Activated CD8-positive, alpha-beta memory T cell treated with anti-CD3 and anti-CD28 coated beads, Interleukin-2, amount 50 U/mL, for 1 hour (primary cell): ENCODE results near the gene FBLIM1.

Experiments used
- DNase-seq: peaks from one replicate; pipeline ENCODE4 v3.0.0-alpha.2; 2020; ENCODE audit errors: extremely low read depth

The FBLIM1 gene, protein sequence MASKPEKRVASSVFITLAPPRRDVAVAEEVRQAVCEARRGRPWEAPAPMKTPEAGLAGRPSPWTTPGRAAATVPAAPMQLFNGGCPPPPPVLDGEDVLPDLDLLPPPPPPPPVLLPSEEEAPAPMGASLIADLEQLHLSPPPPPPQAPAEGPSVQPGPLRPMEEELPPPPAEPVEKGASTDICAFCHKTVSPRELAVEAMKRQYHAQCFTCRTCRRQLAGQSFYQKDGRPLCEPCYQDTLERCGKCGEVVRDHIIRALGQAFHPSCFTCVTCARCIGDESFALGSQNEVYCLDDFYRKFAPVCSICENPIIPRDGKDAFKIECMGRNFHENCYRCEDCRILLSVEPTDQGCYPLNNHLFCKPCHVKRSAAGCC

GRCh38 chr1:15758343-15758931 lies at the start of gene FBLIM1:
FBLIM1 (plus strand) TSS chr1:15758795; CDS start chr1:15764984, 6,189 bp downstream.
- no peak for DNase-seq

DNA sequence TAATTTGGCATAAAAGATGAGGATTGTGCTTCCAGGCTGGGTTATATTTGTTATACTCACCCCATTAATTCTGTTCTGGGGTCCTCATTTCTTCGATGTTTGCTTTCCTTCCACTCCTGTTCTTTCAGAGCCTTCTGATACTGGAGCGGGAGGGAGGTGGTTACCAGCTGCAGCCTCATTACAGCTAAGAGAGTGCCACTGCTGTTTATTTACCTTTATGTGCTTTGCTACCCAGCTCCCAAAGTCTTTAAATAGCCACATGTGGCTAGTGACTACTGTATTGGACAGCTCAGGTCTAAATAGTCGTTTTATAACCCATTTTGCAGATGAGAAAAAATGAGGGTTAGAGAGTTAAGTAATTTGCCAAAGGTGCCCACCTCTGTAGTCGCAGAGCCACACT lies 49.4 kb upstream of the FBLIM1 start:
- DNase-seq, result no peak

- DNase-seq, result no peak
These were observed 46.4 kb upstream of the FBLIM1 start for GRCh38 chr1:15712168-15712567.

DNA sequence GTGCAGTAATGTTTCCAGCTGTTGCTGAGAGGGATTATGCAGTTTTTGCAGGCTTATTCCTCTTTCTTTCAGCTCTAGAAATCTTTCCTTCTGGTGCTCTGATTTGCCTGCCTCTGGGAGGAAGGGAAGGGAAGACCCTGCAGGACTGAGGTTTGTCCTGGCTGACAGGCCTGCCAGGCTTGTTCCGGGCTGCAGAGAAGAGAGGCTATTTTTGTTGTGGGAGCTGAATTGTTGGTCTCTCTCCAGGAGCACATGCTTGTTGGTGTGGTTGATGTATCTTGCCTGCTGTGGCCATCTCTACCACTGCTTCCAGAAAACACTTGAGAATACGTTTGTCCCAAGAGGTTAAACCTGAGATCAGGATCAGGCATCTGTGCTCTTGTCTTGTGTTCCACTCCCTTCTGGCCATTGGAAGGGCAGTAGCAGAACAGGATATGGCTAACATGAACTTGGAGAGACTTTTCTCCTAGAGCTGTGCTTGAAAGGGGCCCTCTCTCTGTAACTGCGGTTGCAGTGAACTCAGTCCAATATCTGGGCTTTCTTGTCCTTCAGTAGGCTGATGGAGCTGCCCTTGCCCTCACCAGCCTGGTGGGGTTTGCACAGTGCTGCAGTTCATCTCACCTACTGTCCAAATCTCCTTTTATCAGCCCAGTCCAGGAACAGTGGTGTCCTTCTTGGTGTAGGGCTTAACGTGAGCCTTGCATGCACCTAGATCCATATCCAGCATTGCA lies 44.0 kb upstream of the FBLIM1 start:
- DNase-seq, result no peak

DNA sequence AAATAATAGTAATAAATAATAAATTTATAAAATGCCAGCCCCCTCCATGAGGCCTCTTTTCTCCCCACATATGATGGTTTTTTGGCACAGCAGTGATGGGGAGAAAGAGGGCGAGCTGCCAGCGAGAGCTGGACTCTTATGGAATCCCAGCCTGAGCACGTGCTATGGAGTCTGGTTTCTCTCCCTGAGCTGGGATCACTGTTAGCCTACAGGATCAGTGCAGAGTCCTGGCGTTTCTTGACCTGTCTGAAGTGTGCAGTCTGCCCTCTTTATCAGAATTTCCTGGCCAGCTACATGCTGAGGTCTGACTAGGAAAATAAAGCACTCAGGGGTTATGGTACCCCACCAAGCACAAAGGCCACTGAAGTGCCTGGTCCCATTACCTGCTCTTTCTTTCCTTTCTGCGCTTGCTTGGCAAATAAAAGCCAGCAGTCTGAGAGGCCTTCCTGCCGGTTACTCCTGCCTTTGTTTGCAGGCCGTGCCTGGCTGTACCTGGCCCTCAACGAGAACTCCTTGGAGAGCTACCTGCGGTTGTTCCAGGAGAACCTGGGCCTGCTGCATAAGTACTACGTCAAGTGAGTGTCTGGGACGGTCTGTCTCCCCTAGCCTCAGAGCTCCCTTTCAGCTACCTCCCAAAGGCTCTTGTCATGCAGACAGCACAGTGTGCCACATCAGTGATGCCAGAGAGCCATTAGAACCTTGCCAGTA lies 41.0 kb upstream of the FBLIM1 start:
- no peak for DNase-seq

- no peak for DNase-seq
These were observed 40.4 kb upstream of the FBLIM1 start for GRCh38 chr1:15718199-15718601.

- no peak for DNase-seq
These were observed 39.0 kb upstream of the FBLIM1 start for GRCh38 chr1:15719381-15720120.

GRCh38 chr1:15720861-15721260 lies 37.7 kb upstream of the FBLIM1 start:
- DNase-seq, result no peak

DNA sequence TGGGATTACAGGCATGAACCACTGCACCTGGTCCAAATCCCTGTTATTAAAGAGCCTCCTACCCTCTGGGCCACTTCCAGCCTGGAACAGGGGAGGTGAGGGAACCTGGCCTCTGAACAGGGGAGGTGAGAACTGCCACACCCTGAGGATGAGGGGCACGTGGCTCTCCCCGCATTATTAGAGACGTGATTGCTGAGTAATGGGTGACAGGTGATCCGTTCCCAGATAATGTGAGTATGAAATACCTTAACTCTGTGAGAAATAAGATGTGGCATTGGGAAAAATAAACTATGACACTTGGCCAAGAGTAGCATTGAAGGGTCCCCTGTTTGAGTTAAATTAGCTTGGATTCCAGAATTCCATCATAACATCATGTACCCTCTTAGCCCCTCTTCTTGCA lies 36.2 kb upstream of the FBLIM1 start:
- DNase-seq, result no peak

DNA sequence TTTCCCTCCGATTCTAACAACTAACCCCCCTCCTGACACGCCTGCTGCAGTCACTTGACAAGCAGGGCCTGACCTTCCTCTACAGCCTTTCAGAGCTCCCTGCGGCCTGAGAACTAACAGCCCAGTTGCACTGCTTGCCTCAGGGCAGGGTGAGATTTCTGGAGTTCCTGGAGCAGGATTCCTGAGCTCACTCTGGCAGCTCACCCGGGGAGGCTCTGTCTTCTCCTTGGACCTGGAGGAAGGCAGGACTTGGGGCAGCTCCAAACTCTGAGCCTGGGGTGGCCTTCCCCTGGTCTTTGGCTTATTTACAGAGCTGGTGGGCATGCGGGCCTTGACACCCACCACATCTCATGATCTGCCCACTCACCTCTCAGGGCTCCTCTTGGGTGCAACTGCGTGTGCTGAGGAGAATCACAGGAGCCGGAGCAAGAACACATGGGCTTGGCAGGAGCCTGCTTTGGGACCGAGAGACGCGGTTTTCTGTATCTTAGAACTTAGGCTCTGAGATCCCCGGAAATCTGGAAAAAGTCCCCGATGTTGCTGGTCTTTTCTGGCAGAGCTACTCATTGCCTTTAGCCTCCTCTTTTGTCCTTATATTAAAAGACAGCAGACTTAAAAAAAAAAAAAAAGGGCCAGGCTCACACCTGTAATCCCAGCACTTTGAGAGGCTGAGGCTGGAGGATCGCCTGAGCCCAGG lies 35.6 kb upstream of the FBLIM1 start:
- DNase-seq, result no peak

- DNase-seq, result no peak
These were observed 34.9 kb upstream of the FBLIM1 start for GRCh38 chr1:15723631-15724246.

GRCh38 chr1:15724949-15725880 lies 33.4 kb upstream of the FBLIM1 start:
- DNase-seq, result no peak

DNA sequence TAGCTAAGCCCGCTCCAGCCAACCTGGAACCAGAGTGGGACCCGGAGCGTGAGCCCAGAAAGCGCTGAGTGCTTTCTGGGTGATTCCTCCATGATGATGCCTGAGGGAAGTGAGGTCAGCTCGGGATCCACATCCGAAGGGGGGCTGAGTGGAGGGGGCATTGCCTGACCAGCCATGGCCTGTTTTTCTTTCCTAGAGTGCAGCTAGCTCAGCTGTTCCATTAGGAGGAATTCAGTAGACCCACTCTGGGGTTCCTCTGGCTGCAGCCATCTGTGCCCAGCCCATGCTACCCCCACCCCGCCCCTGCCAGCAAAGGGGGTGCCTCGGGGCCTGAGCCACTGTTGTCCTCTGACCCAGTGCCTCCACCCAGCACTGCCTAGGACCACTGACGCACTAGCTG lies 32.1 kb upstream of the FBLIM1 start:
- DNase-seq, result no peak

DNA sequence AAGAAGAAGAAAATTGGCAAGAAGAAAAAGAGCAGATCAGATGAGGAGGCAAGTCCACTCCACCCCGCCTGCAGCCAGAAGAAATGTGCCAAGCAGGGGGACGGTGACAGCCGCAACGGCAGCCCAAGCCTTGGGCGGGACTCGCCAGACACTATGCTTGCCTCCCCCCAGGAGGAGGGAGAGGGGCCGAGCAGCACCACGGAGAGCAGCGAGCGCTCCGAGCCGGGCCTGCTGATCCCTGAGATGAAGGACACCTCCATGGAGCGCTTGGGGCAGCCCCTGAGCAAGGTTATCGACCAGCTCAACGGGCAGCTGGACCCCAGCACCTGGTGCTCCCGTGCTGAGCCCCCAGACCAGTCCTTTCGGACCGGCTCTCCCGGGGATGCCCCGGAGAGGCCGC lies 31.6 kb upstream of the FBLIM1 start:
- DNase-seq, result no peak

- DNase-seq, result no peak
These were observed 31.2 kb upstream of the FBLIM1 start for GRCh38 chr1:15727424-15727823.

DNA sequence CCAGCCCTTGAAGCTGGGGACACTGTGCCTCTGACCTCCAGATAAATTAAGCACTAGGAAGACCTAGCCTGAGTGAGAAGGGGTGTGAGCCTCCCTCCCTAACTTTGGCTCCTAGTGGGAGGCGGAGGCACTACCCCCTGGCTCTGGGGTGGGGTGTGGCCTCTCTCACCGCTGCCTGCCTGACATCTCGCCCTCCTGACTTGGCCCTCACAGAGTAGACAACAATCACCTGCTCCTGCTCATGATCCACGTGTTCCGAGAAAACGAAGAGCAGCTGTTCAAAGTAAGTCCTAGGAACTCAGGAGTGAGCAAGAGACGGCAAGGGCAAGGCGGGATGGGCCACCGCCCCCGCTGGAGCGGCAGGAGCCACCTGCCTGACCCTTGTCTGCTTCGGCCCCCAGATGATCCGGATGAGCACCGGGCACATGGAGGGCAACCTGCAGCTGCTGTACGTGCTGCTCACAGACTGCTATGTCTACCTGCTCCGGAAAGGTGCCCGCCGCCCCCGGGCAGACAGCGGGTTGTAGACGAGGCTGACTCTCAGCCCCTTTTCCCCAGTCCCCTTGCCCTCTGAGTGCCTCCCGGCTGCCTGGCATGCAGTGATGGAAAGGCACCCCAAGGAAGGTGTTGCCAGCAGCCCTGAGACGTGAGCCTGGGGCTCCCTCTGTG lies 30.6 kb upstream of the FBLIM1 start:
- no peak for DNase-seq

DNA sequence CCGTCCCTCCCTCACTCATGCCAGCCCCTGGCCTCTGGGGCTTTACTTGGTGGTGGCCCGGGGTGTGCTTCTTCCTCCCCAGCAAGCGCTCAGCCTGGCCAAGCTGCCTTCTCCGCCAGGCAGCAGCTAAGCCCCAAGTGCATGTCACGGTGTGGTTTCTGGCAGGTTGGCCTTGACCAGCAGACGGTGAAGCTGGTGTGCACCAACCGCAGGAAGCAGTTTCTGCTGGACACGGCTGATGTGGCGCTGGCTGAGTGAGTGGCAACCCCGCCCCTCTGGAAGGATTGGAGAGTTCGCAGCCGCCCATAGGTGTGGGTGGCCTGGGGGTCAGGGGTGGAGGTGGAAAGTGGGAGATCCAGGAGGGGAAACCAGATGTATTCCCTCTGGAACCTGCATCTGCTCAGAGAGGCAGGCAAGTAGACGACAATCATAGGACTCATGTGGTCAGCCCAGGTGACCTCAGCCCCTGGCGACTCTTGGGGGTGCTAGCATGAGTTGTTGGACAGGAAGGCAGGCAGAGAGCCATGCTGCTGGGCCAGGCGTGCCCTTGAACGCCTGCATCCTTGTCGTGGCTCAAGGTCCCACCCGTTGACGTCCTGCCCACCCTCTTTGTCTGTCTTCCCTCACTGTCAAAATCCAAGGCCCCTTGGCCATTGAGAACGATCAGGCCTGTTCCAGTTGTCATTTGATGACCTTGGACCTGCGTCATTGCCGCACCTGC lies 29.5 kb upstream of the FBLIM1 start:
- no peak for DNase-seq

- no peak for DNase-seq
These were observed 28.2 kb upstream of the FBLIM1 start for GRCh38 chr1:15730423-15730822.
